HepG2 (cell line): ENCODE measurements around the gene GDF7. TPM values are rescaled to one million over a fixed set of nuclear protein-coding genes. Genes with fewer than 3 reads are reported as not detected.

Experiments used
- ATF5 ChIP-seq: sonication (generic); formaldehyde crosslinking; IDR thresholded peaks from 2 replicates; pipeline ENCODE4 v1.4.0; 2020; ENCODE audit warnings: mild to moderate bottlenecking, low read depth, missing genetic modification reagents
- BRCA1 ChIP-seq: sonication (generic); formaldehyde crosslinking; IDR thresholded peaks from 2 replicates; pipeline ENCODE4 v1.4.0; 2020; ENCODE audit warnings: missing genetic modification reagents
- CEBPB ChIP-seq: IDR thresholded peaks from 2 replicates; pipeline ENCODE4 v1.6.1; 2011; ENCODE audit warnings: low read depth, low read length, improper control_type of control experiment, borderline replicate concordance
- CSRNP1 ChIP-seq: sonication (generic); formaldehyde crosslinking; IDR thresholded peaks from 2 replicates; pipeline ENCODE4 v1.8.1; 2023; ENCODE audit warnings: mild to moderate bottlenecking, missing genetic modification reagents
- FOSL2 ChIP-seq: sonication (generic); formaldehyde crosslinking; IDR thresholded peaks from 2 replicates; pipeline ENCODE4 v1.4.0; 2020; ENCODE audit warnings: missing genetic modification reagents
- FOXA3 ChIP-seq: IDR thresholded peaks from 2 replicates; pipeline ENCODE4 v1.6.1; 2016; ENCODE audit warnings: missing genetic modification reagents, missing compliant biosample characterization
- GFI1 ChIP-seq: sonication (generic); formaldehyde crosslinking; IDR thresholded peaks from 2 replicates; pipeline ENCODE4 v1.5.0; 2020; ENCODE audit warnings: missing genetic modification reagents, mild to moderate bottlenecking, borderline replicate concordance
- KDM5B ChIP-seq: sonication (generic); formaldehyde crosslinking; IDR thresholded peaks from 2 replicates; pipeline ENCODE4 v1.4.0; 2020; ENCODE audit warnings: missing genetic modification reagents, mild to moderate bottlenecking, borderline replicate concordance
- MBNL3 ChIP-seq: fragments of 250-450 bp; sonication (Bioruptor Pico); conservative IDR thresholded peaks from 2 replicates; pipeline ENCODE4 v1.8.0; 2022; ENCODE audit warnings: mild to moderate bottlenecking, inconsistent platforms
- MYC ChIP-seq: sonication (generic); formaldehyde crosslinking; IDR thresholded peaks from 2 replicates; pipeline ENCODE4 v1.9.0; 2021; ENCODE audit warnings: missing genetic modification reagents, borderline replicate concordance
- NCOA5 ChIP-seq: sonication (generic); formaldehyde crosslinking; IDR thresholded peaks from 2 replicates; pipeline ENCODE4 v1.4.0; 2020; ENCODE audit warnings: missing genetic modification reagents
- RELA ChIP-seq: sonication (generic); formaldehyde crosslinking; IDR thresholded peaks from 2 replicates; pipeline ENCODE4 v1.4.0; 2020; ENCODE audit warnings: missing genetic modification reagents
- SPEN ChIP-seq: sonication (generic); formaldehyde crosslinking; IDR thresholded peaks from 2 replicates; pipeline ENCODE4 v1.5.1; 2020; ENCODE audit warnings: low read depth, mild to moderate bottlenecking, missing genetic modification reagents
- TEAD3 ChIP-seq: optimal IDR thresholded peaks from 2 replicates; pipeline ENCODE3; 2016; ENCODE audit warnings: borderline replicate concordance
- ZBTB1 ChIP-seq: sonication (generic); formaldehyde crosslinking; IDR thresholded peaks from 2 replicates; pipeline ENCODE4 v1.4.0; 2020; ENCODE audit warnings: missing genetic modification reagents, borderline replicate concordance
- ZC3H13 ChIP-seq: sonication (generic); formaldehyde crosslinking; IDR thresholded peaks from 2 replicates; pipeline ENCODE4 v1.8.1; 2023; ENCODE audit warnings: mild to moderate bottlenecking, missing genetic modification reagents, moderate library complexity
- ZNF264 ChIP-seq: sonication (generic); formaldehyde crosslinking; IDR thresholded peaks from 2 replicates; pipeline ENCODE4 v1.4.0; 2020; ENCODE audit warnings: missing genetic modification reagents
- ZNF3 ChIP-seq: IDR thresholded peaks from 2 replicates; pipeline ENCODE4 v1.7.0; 2017; ENCODE audit warnings: inconsistent platforms
- ZNF597 ChIP-seq: sonication (generic); formaldehyde crosslinking; IDR thresholded peaks from 2 replicates; pipeline ENCODE4 v1.5.0; 2020; ENCODE audit warnings: missing genetic modification reagents
- ZNF878 ChIP-seq: sonication (generic); formaldehyde crosslinking; IDR thresholded peaks from 2 replicates; pipeline ENCODE4 v1.8.1; 2023; ENCODE audit warnings: mild to moderate bottlenecking, missing genetic modification reagents, moderate library complexity
- ZSCAN12 ChIP-seq: sonication (generic); formaldehyde crosslinking; IDR thresholded peaks from 2 replicates; pipeline ENCODE4 v1.9.0; 2021; ENCODE audit warnings: mild to moderate bottlenecking, missing genetic modification reagents
- polyA plus RNA-seq, 8 experiments: library from polyadenylated mRNA; depleted of rRNA in 3 of 8; stranded (reverse) in 7 of 8; unstranded in 1 of 8; fragments of >200 nt; fragmentation: Illumina TruSeq in 4 of 8; extraction: Trizol in 4 of 8; gene quantifications; 2 replicates each; pipeline versions ENCODE4 v1.2.1 to v1.2.3, GENCODE V29; 2011 to 2016; ENCODE audit warnings: low read depth in 4 of 8, missing spikeins in 1 of 8, mixed read lengths in 1 of 8; ENCODE audit not compliant: insufficient read depth in 1 of 8
- total RNA-seq, 5 experiments: library from RNA; depleted of rRNA; stranded (reverse); fragments of >200 nt; fragmentation: Illumina TruSeq; extraction: Trizol; gene quantifications; 2 replicates each; pipeline ENCODE4 v1.2.3, GENCODE V29; 2016; ENCODE audit warnings: low read depth in 1 of 5
- TF ChIP-seq, protein P1 (sequence below): sonication (generic); formaldehyde crosslinking; IDR thresholded peaks from 2 replicates; pipeline ENCODE4 v1.5.0; 2020; ENCODE audit warnings: mild to moderate bottlenecking, missing genetic modification reagents, moderate library complexity
- TF ChIP-seq, protein P2 (sequence below): IDR thresholded peaks from 2 replicates; pipeline ENCODE4 v1.6.1; 2012; ENCODE audit warnings: low read length, improper control_type of control experiment

Gene GDF7
- total and polyA plus RNA-seq, 2 of the 13 experiments (the other 11 are each of a cell fraction or from before 2014, with no cell fraction given) = 1.6 to 15.0 TPM

DNA sequence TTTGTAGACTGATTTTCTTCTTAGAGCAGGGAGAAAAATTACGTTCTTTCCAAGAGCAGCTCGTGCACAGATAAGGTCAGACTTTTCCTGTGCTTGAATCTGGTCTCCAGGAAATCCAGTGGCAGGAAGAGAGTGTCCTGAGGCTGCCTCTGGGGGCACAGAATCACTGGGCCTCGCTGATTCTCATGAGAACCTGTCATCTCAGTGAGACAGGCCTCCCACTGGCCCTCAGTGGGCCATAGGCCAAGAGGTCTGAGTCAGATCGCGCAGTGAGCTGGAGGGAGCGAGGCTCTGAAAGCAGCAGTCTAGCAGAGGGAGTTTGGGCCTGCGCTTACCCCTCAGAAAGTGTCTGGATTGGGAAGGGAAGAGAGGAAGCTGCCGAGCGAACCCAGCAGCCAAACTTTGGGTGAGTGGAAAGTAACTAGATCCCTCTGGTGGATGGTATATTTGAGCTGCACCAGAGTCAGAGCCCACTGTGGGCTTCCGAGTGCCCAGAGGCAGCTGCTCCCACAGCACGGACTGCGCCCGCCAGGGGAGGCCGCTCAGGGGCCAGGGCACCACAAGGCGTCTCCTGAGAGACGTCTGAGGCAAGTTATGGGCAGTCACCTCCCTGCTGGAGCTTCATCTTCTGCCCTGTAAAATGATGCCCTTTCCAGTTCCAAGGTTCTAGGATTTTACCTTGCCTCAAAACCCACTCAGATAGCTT lies 8.2 kb downstream of the GDF7 start (continued):
- TF ChIP-seq, protein P1, sequence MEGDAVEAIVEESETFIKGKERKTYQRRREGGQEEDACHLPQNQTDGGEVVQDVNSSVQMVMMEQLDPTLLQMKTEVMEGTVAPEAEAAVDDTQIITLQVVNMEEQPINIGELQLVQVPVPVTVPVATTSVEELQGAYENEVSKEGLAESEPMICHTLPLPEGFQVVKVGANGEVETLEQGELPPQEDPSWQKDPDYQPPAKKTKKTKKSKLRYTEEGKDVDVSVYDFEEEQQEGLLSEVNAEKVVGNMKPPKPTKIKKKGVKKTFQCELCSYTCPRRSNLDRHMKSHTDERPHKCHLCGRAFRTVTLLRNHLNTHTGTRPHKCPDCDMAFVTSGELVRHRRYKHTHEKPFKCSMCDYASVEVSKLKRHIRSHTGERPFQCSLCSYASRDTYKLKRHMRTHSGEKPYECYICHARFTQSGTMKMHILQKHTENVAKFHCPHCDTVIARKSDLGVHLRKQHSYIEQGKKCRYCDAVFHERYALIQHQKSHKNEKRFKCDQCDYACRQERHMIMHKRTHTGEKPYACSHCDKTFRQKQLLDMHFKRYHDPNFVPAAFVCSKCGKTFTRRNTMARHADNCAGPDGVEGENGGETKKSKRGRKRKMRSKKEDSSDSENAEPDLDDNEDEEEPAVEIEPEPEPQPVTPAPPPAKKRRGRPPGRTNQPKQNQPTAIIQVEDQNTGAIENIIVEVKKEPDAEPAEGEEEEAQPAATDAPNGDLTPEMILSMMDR (CRISPR knock-in tag) = no peak; the same call in 1 of the 2 replicates
- TF ChIP-seq ZNF3 (CRISPR knock-in tag) (no peak), ZSCAN12 (CRISPR knock-in tag) (no peak), BRCA1 (CRISPR knock-in tag) (no peak), KDM5B (CRISPR knock-in tag) (no peak), CEBPB (no peak), FOXA3 (CRISPR knock-in tag) (no peak), MYC (CRISPR knock-in tag) (peak; percentile 37; the same call in 1 of the 2 replicates), FOSL2 (CRISPR knock-in tag) (peak; percentile 56), ZNF597 (CRISPR knock-in tag) (no peak), ZNF264 (CRISPR knock-in tag) (no peak), ZC3H13 (CRISPR knock-in tag) (0 out of 2 replicates have a peak, but pooled peaks have one; percentile 2), MBNL3 (CRISPR knock-in tag) (no peak), GFI1 (no peak), RELA (CRISPR knock-in tag) (no peak), CSRNP1 (CRISPR knock-in tag) (no peak), ZNF878 (no peak), ZBTB1 (CRISPR knock-in tag) (no peak), TEAD3 (CRISPR knock-in tag) (no peak), ATF5 (no peak), SPEN (0 out of 2 replicates have a peak, but pooled peaks have one; percentile 31), NCOA5 (CRISPR knock-in tag) (0 out of 2 replicates have a peak, but pooled peaks have one; percentile 44)
- TF ChIP-seq, protein P2, sequence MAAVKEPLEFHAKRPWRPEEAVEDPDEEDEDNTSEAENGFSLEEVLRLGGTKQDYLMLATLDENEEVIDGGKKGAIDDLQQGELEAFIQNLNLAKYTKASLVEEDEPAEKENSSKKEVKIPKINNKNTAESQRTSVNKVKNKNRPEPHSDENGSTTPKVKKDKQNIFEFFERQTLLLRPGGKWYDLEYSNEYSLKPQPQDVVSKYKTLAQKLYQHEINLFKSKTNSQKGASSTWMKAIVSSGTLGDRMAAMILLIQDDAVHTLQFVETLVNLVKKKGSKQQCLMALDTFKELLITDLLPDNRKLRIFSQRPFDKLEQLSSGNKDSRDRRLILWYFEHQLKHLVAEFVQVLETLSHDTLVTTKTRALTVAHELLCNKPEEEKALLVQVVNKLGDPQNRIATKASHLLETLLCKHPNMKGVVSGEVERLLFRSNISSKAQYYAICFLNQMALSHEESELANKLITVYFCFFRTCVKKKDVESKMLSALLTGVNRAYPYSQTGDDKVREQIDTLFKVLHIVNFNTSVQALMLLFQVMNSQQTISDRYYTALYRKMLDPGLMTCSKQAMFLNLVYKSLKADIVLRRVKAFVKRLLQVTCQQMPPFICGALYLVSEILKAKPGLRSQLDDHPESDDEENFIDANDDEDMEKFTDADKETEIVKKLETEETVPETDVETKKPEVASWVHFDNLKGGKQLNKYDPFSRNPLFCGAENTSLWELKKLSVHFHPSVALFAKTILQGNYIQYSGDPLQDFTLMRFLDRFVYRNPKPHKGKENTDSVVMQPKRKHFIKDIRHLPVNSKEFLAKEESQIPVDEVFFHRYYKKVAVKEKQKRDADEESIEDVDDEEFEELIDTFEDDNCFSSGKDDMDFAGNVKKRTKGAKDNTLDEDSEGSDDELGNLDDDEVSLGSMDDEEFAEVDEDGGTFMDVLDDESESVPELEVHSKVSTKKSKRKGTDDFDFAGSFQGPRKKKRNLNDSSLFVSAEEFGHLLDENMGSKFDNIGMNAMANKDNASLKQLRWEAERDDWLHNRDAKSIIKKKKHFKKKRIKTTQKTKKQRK = no peak
